GM19328 (cell line): ENCODE results near the gene SLC25A25.

ENCODE experiments used
- ATAC-seq: cut with Tn5 transposase; IDR thresholded peaks from one replicate; pipeline ENCODE4 v1.9.1; 2021; ENCODE audit warnings: mild to moderate bottlenecking, moderate library complexity; ENCODE audit not compliant: unreplicated experiment

Gene SLC25A25

DNA sequence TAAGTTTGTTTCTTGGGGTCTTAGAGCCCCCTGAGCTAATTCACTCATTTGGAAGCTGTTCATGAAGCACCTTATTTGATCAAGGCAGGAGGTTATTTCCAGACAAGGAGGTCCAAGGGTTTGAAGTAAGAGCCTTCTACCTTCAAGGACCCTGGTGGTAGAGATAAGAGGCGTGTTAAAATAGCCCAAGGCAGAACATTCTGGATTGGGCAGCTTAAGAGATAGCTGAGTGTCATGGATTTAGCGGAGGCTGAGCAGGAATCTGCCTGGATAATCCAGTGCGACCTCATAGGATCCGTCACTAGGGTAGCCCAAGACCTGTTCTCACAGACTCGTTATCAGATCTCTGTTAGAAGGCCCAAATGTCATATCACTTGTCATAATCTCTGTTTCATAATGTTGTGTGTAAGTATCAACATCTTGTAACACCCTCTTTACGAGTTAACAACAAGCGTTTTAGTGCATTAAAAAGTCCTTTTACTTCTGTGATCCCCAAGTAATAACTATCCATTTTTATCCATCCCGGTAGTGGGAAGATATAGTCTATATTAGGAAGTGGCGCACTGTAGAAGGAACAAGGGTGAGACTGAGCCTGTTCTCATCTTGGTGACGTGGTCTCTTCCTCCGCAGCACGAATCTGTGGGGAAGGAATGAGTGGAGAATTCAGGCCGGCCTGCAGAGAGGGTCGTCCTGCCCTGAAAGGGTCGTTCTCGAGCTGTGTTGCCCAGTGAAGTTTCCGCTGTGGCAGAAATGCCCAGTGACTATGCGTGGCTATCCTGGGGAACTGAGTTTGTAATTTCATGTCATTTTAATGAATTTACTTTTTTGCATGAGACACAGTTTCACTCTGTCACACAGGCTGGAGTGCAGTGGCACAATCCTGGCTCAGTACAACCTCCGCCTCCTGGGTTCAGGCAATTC lies 28.8 kb downstream of the SLC25A25 start:
- no peak for ATAC-seq

- ATAC-seq: no peak
Measured at GRCh38 chr9:128097543-128098296, 29.7 kb downstream of the SLC25A25 start.

GRCh38 chr9:128098297-128099230 lies 30.5 kb downstream of the SLC25A25 start:
- ATAC-seq: no peak

DNA sequence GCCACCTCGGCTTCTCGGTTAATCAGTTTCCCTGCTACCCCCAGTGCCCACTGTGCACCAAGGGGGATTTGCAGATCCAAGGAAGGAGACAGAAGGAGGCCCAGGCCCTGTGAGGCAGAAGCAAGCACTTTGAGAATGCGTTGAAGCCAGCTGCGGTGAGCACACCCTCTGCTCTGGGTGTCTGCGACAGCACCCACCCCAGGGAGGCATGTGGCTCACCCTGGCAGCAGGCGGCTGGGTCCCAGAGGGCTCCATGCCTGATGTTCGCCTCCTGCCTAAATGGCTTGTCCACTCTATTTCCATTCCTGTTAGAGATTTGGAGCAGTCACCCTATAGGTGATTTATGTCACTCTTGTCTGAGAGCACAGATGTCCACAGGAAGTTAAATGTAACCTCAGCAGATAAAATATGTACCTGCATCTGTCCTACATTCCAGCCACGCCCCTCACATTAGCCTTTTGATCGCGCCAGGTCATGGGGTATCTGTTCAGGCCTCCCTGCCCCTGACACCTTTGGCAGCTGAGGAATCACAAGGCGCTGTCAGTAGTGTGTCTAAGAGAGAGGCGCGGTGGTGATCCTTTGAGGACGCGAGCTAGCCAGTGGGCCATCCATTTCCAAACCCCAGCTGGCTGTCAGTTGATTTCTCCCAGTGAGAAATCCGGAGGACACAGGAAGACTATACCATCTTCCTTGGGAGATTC lies 31.3 kb downstream of the SLC25A25 start:
- ATAC-seq: no peak

DNA sequence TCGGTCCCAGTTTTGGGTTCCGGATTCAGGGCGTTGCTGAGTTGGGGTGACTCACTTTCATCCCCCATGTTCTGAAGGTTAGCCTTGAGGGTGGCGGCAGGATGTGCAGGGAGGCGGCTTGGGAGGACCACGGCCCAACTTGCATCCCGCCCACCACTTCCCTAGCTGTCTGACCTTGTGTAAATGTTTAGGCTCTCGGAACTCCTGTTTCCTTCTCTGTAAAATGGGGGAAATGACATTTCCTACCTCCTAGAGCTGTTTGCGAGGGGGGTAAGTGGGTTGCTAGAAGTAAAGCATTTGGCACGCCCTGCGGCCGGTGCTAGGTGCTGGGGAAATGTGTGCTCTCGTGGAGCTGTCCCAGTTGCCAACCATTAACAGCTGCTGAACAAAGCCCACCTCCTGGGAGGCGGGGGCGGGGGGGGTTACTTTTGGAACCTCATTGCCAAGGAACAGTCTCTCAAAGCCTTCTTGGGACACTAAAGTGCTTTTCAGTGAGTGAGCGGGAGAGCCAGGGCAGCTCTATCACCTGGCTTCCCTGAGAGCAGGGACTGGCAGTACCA lies 32.0 kb downstream of the SLC25A25 start:
- no peak for ATAC-seq

GRCh38 chr9:128100581-128100980 lies 32.5 kb downstream of the SLC25A25 start:
- no peak for ATAC-seq

GRCh38 chr9:128101231-128101661 lies 33.2 kb downstream of the SLC25A25 start:
- no peak for ATAC-seq

GRCh38 chr9:128101690-128102089 lies 33.7 kb downstream of the SLC25A25 start:
- ATAC-seq: no peak

- ATAC-seq: no peak
Measured at GRCh38 chr9:128102196-128102595, 34.2 kb downstream of the SLC25A25 start.

GRCh38 chr9:128102861-128103588 lies 35.0 kb downstream of the SLC25A25 start:
- ATAC-seq: no peak

DNA sequence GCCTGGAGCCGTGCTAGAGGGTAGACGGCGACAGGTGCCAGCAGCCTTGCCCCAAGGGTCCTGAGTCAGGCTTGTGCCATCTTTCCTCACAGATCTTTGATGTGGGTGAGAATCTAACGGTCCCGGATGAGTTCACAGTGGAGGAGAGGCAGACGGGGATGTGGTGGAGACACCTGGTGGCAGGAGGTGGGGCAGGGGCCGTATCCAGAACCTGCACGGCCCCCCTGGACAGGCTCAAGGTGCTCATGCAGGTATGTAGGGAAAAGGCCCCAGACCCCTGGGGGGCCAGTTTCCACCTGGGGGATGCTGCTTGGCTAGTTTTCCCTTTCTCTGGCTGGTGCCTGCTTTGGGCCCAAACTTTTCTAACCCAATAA lies 35.5 kb downstream of the SLC25A25 start:
- ATAC-seq: no peak

GRCh38 chr9:128104171-128104618 lies 36.2 kb downstream of the SLC25A25 start:
- ATAC-seq: no peak

GRCh38 chr9:128105538-128106175 lies 37.6 kb downstream of the SLC25A25 start:
- ATAC-seq: no peak

- ATAC-seq: no peak
Measured at GRCh38 chr9:128106181-128106939, 38.3 kb downstream of the SLC25A25 start.

DNA sequence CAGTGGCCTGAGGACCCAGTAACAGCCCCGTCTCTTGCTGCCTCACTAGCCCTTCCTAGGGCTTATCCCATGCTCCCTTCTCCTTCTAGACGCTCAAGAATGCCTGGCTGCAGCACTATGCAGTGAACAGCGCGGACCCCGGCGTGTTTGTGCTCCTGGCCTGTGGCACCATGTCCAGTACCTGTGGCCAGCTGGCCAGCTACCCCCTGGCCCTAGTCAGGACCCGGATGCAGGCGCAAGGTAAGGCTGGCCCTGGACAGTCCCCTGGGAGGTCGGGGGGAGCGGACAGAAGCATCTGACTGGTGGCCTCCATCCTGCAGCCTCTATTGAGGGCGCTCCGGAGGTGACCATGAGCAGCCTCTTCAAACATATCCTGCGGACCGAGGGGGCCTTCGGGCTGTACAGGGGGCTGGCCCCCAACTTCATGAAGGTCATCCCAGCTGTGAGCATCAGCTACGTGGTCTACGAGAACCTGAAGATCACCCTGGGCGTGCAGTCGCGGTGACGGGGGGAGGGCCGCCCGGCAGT lies 39.0 kb downstream of the SLC25A25 start:
- ATAC-seq: no peak

- ATAC-seq: no peak
Measured at GRCh38 chr9:128107468-128108268, 39.6 kb downstream of the SLC25A25 start.
